Esophagus muscularis mucosa (tissue), 4 donors: Measurements from ENCODE around the gene TFIP11.

Experiments
- EP300 ChIP-seq: sonication (generic); formaldehyde crosslinking; IDR thresholded peaks from one replicate; pipeline ENCODE4 v1.6.1; 2017; ENCODE audit warnings: antibody characterized with exemption
- POLR2A ChIP-seq: fragments of 450-650 bp; IDR thresholded peaks from one replicate; pipeline ENCODE4 v1.6.1; 2017; ENCODE audit warnings: antibody characterized with exemption, moderate library complexity, mild to moderate bottlenecking, low read depth
- TF ChIP-seq, protein P1 (sequence below), 3 experiments: fragments of 200-600 bp in 2 of 3; fragments of 450-650 bp in 1 of 3; sonication (generic) in 2 of 3; IDR thresholded peaks; one replicate each; pipeline ENCODE4 v1.5.1; 2017 to 2019; ENCODE audit warnings: antibody characterized with exemption in 3 of 3, mild to moderate bottlenecking in 2 of 3, moderate library complexity in 1 of 3

GRCh38 chr22:26477341-26477731 lies 34.9 kb downstream of the TFIP11 start:
- TF ChIP-seq, protein P1, sequence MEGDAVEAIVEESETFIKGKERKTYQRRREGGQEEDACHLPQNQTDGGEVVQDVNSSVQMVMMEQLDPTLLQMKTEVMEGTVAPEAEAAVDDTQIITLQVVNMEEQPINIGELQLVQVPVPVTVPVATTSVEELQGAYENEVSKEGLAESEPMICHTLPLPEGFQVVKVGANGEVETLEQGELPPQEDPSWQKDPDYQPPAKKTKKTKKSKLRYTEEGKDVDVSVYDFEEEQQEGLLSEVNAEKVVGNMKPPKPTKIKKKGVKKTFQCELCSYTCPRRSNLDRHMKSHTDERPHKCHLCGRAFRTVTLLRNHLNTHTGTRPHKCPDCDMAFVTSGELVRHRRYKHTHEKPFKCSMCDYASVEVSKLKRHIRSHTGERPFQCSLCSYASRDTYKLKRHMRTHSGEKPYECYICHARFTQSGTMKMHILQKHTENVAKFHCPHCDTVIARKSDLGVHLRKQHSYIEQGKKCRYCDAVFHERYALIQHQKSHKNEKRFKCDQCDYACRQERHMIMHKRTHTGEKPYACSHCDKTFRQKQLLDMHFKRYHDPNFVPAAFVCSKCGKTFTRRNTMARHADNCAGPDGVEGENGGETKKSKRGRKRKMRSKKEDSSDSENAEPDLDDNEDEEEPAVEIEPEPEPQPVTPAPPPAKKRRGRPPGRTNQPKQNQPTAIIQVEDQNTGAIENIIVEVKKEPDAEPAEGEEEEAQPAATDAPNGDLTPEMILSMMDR (IDR thresholded peaks at IDR 0.05), result no peak
- TF ChIP-seq POLR2A (no peak), EP300 (no peak)
